Astrocyte of the cerebellum (primary cell): ENCODE measurements around the gene MPHOSPH10.
"Not testable (repeated sequence)": the region's sequence is repeated elsewhere in the genome, so short reads cannot be mapped to it uniquely, and the experiment has no call there.

Source experiments
- DNase-seq: peaks from one replicate; pipeline ENCODE4 v3.0.0-alpha.2; 2011; ENCODE audit warnings: low read depth
- H3K4me3 ChIP-seq: 2 replicates; pipeline ENCODE4 v1.5.1; 2011; ENCODE audit warnings: mild to moderate bottlenecking, low read depth, low read length, moderate library complexity
- in situ Hi-C: cut with HindIII; loops from 2 replicates; pipeline ENCODE4 v1.10.0; 2017; ENCODE audit warnings: low sequenced_read_pairs
- TF ChIP-seq, protein P1 (sequence below): IDR thresholded peaks from 2 replicates; pipeline ENCODE4 v1.5.1; 2012; ENCODE audit warnings: low read length, low read depth, moderate library complexity, mild to moderate bottlenecking; ENCODE audit errors: missing control alignments

Gene MPHOSPH10

DNA sequence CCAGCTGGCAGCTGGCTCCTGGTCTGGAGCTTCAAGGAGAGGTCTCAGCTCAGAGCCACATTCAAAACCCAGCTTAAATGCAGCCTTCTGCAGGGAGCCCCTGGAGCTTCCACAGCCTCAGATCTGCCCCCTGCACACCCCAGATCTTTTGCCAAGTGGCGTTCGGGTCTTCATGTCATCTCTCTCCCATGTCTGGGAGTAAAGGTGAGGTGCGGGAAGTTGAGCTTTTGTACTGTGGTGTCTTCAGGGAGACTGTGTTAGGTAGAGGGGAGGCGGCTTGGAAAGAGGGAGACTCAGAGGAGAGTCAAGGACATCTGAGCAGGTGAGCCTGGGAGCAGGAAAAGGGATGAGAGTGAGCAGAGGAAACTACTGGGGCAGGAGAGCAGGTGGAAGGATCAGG lies 25.4 kb downstream of the MPHOSPH10 start:
- DNase-seq = no peak
- in situ Hi-C loops = no loop called here
- TF ChIP-seq, protein P1, sequence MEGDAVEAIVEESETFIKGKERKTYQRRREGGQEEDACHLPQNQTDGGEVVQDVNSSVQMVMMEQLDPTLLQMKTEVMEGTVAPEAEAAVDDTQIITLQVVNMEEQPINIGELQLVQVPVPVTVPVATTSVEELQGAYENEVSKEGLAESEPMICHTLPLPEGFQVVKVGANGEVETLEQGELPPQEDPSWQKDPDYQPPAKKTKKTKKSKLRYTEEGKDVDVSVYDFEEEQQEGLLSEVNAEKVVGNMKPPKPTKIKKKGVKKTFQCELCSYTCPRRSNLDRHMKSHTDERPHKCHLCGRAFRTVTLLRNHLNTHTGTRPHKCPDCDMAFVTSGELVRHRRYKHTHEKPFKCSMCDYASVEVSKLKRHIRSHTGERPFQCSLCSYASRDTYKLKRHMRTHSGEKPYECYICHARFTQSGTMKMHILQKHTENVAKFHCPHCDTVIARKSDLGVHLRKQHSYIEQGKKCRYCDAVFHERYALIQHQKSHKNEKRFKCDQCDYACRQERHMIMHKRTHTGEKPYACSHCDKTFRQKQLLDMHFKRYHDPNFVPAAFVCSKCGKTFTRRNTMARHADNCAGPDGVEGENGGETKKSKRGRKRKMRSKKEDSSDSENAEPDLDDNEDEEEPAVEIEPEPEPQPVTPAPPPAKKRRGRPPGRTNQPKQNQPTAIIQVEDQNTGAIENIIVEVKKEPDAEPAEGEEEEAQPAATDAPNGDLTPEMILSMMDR = no peak
- no peak overlapping the region for H3K4me3 ChIP-seq

DNA sequence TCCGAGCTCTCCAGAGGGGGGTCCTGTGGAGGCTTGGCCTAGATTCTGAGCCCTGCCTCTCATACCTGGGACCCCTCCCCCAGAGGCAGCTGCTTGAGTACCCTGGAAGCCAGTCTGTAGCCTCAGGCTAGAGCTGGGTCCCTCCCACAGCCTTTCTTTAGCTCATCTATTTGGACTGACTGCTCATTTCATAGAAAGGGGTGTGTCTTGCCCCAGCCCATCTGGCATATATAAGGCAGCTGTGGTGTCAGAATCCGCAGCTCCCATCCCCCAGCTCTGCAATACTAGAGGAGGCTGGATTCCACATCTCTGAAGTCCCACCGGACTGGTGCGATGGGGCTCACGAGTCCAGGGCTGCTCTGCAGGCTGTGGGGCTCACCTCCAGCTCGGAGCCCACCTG lies 26.1 kb downstream of the MPHOSPH10 start:
- in situ Hi-C loops = no loop called here
- no peak for DNase-seq
- H3K4me3 ChIP-seq = no peak overlapping the region
- TF ChIP-seq, protein P1 = no peak

DNA sequence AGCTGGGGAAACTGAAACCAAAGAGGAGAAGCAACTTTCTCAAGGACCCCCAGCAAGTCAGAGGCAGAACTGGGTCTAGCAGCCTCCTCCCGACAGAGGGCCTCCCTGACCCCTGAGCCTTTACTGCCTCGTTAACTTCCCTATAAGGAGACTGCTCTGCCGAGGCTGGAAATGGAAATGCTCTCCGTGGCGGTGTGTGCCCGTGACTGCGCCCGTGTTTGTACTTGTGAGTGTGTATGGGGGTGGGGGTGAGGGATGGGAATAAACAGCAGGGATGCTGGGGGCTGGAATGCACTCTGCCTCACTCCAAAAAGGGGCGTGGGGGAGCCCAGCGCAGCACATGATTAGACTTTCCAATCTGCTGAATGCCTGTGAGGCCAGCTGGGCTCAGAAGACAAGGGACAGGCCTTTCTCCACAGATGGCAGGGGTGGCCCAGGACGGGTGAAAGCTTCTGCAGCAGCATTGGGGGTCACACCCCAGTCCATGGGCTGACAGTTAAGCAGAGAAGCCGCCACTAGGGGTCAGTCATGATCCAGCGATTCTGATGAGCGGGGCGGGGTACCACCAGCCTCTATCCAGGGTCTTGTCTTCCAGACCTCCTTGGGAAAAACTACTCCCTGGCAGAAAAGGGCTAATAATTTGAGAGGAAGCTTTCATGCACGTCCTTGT lies 26.8 kb downstream of the MPHOSPH10 start:
- H3K4me3 ChIP-seq = no peak overlapping the region

DNA sequence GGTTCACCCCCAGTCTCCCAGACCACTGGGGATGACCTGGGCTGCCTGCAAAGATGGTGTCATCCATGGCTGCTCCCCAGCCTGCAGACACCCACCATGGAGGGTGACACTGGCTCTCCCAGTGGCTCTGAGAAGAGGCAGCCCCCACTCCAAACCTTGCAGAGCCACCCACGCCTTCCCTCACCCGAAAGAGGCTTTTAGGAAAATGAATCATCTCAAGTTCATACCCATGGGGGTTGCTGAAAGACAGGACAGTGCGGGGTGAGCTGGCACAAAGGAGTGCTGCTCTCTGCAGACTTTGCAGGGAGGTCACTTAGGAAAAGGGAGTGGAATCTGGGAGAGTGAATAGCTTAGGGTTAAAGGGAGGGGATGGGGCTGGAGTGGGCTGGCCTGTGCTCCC lies 36.4 kb downstream of the MPHOSPH10 start:
- TF ChIP-seq, protein P1 = no peak
- in situ Hi-C loops = no loop called here
- DNase-seq = no peak
- no peak overlapping the region for H3K4me3 ChIP-seq

More for the DNA sequence above, 26.8 kb downstream of the MPHOSPH10 start:
- TF ChIP-seq, protein P1 = peak; percentile 70
- DNase-seq = no peak
- in situ Hi-C loops = no loop called here

DNA sequence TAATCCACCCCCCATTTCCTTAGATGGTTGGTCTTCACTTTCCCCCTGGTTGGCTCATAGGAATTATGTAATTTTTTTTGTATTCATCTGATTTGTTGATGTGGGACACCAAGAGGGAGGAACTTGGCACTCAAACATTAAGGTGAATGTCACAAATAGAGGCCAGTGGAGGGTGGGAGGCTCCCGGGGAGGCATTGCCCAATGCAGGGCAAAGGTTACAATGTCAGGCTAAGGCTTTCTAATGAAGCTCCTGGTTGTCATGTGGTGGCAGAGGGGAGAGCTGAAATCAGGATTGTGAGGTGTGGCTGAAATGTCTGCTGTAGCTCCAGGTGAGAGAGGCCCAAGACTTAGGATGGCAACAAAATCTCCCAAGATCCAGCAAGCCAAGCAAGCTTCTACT lies 42.7 kb downstream of the MPHOSPH10 start:
- in situ Hi-C loops = no loop called here
- TF ChIP-seq, protein P1 = no peak
- no peak for DNase-seq
- no peak overlapping the region for H3K4me3 ChIP-seq

DNA sequence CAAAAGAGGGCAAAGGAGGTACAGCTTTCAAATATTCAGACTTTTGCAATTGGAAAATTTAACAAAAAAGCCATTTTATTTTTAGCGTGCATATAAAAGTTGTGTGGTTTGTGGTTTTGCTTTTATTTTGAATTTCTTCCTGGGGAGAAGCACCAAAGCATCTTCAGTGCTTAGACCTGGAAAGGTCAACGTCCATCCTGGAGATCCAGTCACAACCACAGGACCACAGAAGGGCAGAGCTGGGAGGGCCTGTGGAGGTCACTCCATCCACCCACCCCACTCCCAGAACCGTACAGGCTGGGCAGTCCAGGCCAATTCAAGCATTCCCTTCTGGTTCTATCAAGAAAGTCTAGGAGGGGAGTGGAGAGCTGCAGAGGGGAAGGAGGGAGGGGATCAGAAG lies 43.8 kb downstream of the MPHOSPH10 start:
- H3K4me3 ChIP-seq = no peak overlapping the region
- in situ Hi-C loops = no loop called here
- no peak for DNase-seq
- TF ChIP-seq, protein P1 = no peak

DNA sequence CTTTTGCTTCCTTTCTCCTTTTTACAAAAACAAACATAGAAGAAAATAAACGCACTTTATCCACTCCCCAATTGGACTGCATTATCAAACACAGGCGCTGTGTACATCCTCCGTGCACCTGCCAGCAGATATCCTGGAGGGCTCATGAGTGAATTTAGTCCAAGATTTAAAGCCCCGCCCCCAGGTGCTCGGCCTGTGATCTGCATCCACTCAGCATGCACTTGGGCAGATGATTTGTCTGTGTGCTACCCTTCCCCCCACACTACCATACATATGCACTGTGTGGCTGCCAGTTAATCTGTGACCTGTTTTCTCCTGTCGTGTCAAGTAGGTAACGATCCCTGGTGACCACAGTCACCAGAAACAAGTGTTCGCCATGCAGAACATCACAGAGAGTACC lies 48.4 kb downstream of the MPHOSPH10 start:
- in situ Hi-C loops, DNase-seq, H3K4me3 ChIP-seq: not testable (repeated sequence)
